Measurements from ENCODE around the gene SERP2. TPM values are rescaled to one million over a fixed set of nuclear protein-coding genes. Genes with fewer than 3 reads are reported as not detected.

Gene SERP2
- total RNA-seq, 1 experiment from 2014 or later, result 1.8 TPM

DNA sequence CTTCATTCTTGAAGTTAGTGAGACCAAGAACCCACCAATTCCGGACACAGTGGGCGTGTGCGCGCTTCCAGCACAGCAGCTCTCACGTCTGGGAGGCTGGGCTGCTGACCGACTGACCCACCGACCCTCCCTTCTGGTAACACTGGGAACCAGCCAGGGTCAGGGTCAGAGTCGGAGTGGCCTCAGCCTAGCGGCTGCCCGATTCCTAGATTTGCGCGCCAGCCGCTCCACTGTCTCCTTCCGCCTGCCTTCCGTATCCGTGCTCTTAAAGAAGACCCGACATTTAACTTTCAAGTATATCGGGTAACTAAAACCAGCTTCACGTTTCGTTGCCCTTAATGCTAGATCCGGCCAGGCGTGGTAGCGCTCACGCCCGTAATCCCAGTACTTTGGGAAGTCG is 41.1 kb downstream of the SERP2 start:
- TF ChIP-seq, protein P1, sequence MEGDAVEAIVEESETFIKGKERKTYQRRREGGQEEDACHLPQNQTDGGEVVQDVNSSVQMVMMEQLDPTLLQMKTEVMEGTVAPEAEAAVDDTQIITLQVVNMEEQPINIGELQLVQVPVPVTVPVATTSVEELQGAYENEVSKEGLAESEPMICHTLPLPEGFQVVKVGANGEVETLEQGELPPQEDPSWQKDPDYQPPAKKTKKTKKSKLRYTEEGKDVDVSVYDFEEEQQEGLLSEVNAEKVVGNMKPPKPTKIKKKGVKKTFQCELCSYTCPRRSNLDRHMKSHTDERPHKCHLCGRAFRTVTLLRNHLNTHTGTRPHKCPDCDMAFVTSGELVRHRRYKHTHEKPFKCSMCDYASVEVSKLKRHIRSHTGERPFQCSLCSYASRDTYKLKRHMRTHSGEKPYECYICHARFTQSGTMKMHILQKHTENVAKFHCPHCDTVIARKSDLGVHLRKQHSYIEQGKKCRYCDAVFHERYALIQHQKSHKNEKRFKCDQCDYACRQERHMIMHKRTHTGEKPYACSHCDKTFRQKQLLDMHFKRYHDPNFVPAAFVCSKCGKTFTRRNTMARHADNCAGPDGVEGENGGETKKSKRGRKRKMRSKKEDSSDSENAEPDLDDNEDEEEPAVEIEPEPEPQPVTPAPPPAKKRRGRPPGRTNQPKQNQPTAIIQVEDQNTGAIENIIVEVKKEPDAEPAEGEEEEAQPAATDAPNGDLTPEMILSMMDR (conservative IDR thresholded peaks at IDR 0.05), result no peak
- Mint-ChIP-seq H3K4me1 (peaks cover 39 to 47% of the 10 kb centered on the region in 2 experiments), H3K27ac (no peak overlapping the region), H3K36me3 (ENCODE audit: insufficient read depth in 1 of 3, low read depth in 3 of 3) (peaks cover 0 to 5% (median 0%) of the 10 kb centered on the region in 3 experiments; a peak in 2 of 7 replicates), H3K9me3 (peaks cover 0 to 3% of the 10 kb centered on the region in 2 experiments; a peak in 2 of 5 replicates), H3K27me3 (ENCODE audit: low read depth) (peaks cover 25% of the 10 kb centered on the region), H3K4me3 (no peak overlapping the region)
- no peaks in the 10 kb centered on the region for H3K23me2 ChIP-seq (ENCODE audit: insufficient read length, low read depth, low read length, poor library complexity, severe bottlenecking)
- H2AFZ ChIP-seq (ENCODE audit: low read length), result no peak overlapping the region
- no peak overlapping the region for H4K91ac ChIP-seq (ENCODE audit: insufficient read length, low read depth, low read length)
- H3K9me3 ChIP-seq (ENCODE audit: control insufficient read depth, low read depth, low read length), result no peaks in the 10 kb centered on the region
- no peak overlapping the region for H3K4ac ChIP-seq (ENCODE audit: low read depth, low read length)
- H3K4me1 ChIP-seq (ENCODE audit: insufficient read depth, low read length), result peaks cover 9% of the 10 kb centered on the region
- H3K79me1 ChIP-seq (ENCODE audit: insufficient read depth, low read depth, low read length, poor library complexity, severe bottlenecking), result no peaks in the 10 kb centered on the region
- no peak overlapping the region for H2BK5ac ChIP-seq (ENCODE audit: insufficient read length, low read length)
- no peak overlapping the region for H3K18ac ChIP-seq (ENCODE audit: insufficient read length, low read depth, low read length)
- DNase-seq, result no peak
- no peak overlapping the region for H3K23ac ChIP-seq (ENCODE audit: insufficient read length, low read depth, low read length)
- no peaks in the 10 kb centered on the region; the same call in 1 of the 2 replicates for H3K27me3 ChIP-seq (ENCODE audit: insufficient read depth, low read length)
- no peak overlapping the region for H2AK5ac ChIP-seq (ENCODE audit: insufficient read length, low read length)
- H3T11ph ChIP-seq (ENCODE audit: low read length), result no peak overlapping the region
- H3K14ac ChIP-seq (ENCODE audit: insufficient read depth, low read length), result no peak overlapping the region; the same call in 1 of the 2 replicates
- no peak overlapping the region for H4K5ac ChIP-seq (ENCODE audit: insufficient read length, low read depth, low read length)
- WGBS (ENCODE audit: extremely low coverage, insufficient read length, low lambda C conversion rate), result no CpG with 5 or more reads among the region's 26 CpGs
- no peak overlapping the region for H3K56ac ChIP-seq (ENCODE audit: insufficient read length, low read depth, low read length)
- no peaks in the 10 kb centered on the region for H4K20me1 ChIP-seq (ENCODE audit: control insufficient read depth, insufficient read depth, insufficient read length)
- H2BK20ac ChIP-seq (ENCODE audit: low read depth, low read length, poor library complexity, severe bottlenecking), result no peak overlapping the region
- no peak overlapping the region for H3K4me2 ChIP-seq (ENCODE audit: insufficient read depth, insufficient read length, low read length)
- H2BK120ac ChIP-seq (ENCODE audit: low read depth, low read length, poor library complexity, severe bottlenecking), result no peak overlapping the region
- H2BK15ac ChIP-seq (ENCODE audit: low read depth, low read length), result no peak overlapping the region
- no peak overlapping the region for H2BK12ac ChIP-seq (ENCODE audit: insufficient read length, low read depth, low read length)
- H4K8ac ChIP-seq (replicated peaks; ENCODE audit: insufficient read length, low read depth, low read length), result no peak overlapping the region
- H3K27ac ChIP-seq (ENCODE audit: insufficient read length, low read depth, low read length), result no peak overlapping the region
- no peaks in the 10 kb centered on the region for H3K79me2 ChIP-seq (ENCODE audit: insufficient read depth, low read length)
- H3K9ac ChIP-seq (ENCODE audit: extremely low read depth, insufficient read length, low read length), result no peak overlapping the region
